PC-3 (cell line): ENCODE results near the gene INVS. TPM values are rescaled to one million over a fixed set of nuclear protein-coding genes. Genes with fewer than 3 reads are reported as not detected.

Experiments used
- ATAC-seq: fragments of 200-7000 bp; cut with Tn5 transposase; 2 replicates; pipeline ENCODE4 v1.9.1; 2020; ENCODE audit warnings: mild to moderate bottlenecking, moderate library complexity
- BruUV-seq: library from RNA; stranded (reverse); fragments of 400-500 nt; replicated peaks from 2 replicates; lab custom pipeline; 2021; lab: Mats Ljungman, UMichigan
- CTCF ChIA-PET: fragments of 300-600 bp; sonication (Branson Sonifier 250); formaldehyde crosslinking; loops from one replicate; lab custom pipeline; 2022; ENCODE audit warnings: antibody characterized with exemption; lab: Charles Lee
- POLR2A ChIA-PET: fragments of 300-600 bp; sonication (Branson Sonifier 250); formaldehyde crosslinking; loops from one replicate; lab custom pipeline; 2022; ENCODE audit warnings: antibody characterized with exemption; ENCODE audit not compliant: unreplicated experiment; lab: Charles Lee
- DNase-seq: peaks from one replicate; pipeline ENCODE4 v3.0.0-alpha.2; 2015
- H2AFZ ChIP-seq: fragments of 300-600 bp; sonication (generic); 2 replicates; pipeline ENCODE4 v1.6.0; 2016; ENCODE audit warnings: antibody characterized with exemption, low read length
- H3F3A ChIP-seq: fragments of 300-600 bp; sonication (generic); one replicate; pipeline ENCODE4 v1.6.0; 2017; ENCODE audit warnings: antibody characterized with exemption, low read length, control low read depth, mild to moderate bottlenecking; ENCODE audit not compliant: unreplicated experiment
- H3K27ac ChIP-seq: fragments of 300-600 bp; sonication (generic); 2 replicates; pipeline ENCODE4 v1.5.1; 2016; ENCODE audit warnings: mild to moderate bottlenecking, low read length
- H3K27me3 ChIP-seq: fragments of 300-600 bp; sonication (generic); 2 replicates; pipeline ENCODE4 v1.6.1; 2016; ENCODE audit warnings: low read length, mixed read lengths
- H3K36me3 ChIP-seq: fragments of 300-600 bp; sonication (generic); 2 replicates; pipeline ENCODE4 v1.6.1; 2016; ENCODE audit warnings: low read depth, mixed run types, low read length, mixed read lengths
- H3K4me1 ChIP-seq: fragments of 300-600 bp; sonication (generic); 2 replicates; pipeline ENCODE4 v1.5.1; 2016; ENCODE audit warnings: low read length; ENCODE audit not compliant: insufficient read depth
- H3K4me2 ChIP-seq: fragments of 300-600 bp; sonication (generic); 2 replicates; pipeline ENCODE4 v1.6.0; 2016; ENCODE audit warnings: low read length
- H3K4me3 ChIP-seq: fragments of 300-600 bp; sonication (generic); 2 replicates; pipeline ENCODE4 v1.5.1; 2016; ENCODE audit warnings: mild to moderate bottlenecking, low read length, mixed read lengths
- H3K79me2 ChIP-seq: fragments of 300-600 bp; sonication (generic); 2 replicates; pipeline ENCODE4 v1.6.1; 2017; ENCODE audit warnings: low read length, mixed read lengths
- H3K9ac ChIP-seq: fragments of 300-600 bp; sonication (generic); 2 replicates; pipeline ENCODE4 v1.6.0; 2016; ENCODE audit warnings: mild to moderate bottlenecking, low read length
- H3K9me2 ChIP-seq: fragments of 300-600 bp; sonication (generic); replicated peaks from 2 replicates; pipeline ENCODE4 v1.6.1; 2016; ENCODE audit warnings: mixed run types, low read length, mixed read lengths
- H3K9me3 ChIP-seq: fragments of 300-600 bp; sonication (generic); 2 replicates; pipeline ENCODE4 v1.6.1; 2016; ENCODE audit warnings: low read length, mixed read lengths
- H4K20me1 ChIP-seq: fragments of 300-600 bp; sonication (generic); 2 replicates; pipeline ENCODE4 v1.6.1; 2016; ENCODE audit warnings: low read length, mixed read lengths
- EZH2 ChIP-seq: fragments of 300-600 bp; sonication (generic); IDR thresholded peaks from one replicate; pipeline ENCODE4 v1.6.1; 2017; ENCODE audit warnings: antibody characterized with exemption, mild to moderate bottlenecking, low read length; ENCODE audit not compliant: unreplicated experiment
- EZH2phosphoT487 ChIP-seq: fragments of 300-600 bp; sonication (generic); IDR thresholded peaks from 2 replicates; pipeline ENCODE4 v1.6.1; 2018; ENCODE audit warnings: mild to moderate bottlenecking, antibody characterized with exemption, low read length, borderline replicate concordance
- intact Hi-C: fragments of 100-400 bp; cut with micrococcal nuclease; formaldehyde crosslinking; loops from 2 replicates; pipeline ENCODE4 v1.9.0; 2023
- total RNA-seq: library from RNA; depleted of rRNA; stranded (reverse); fragments of >200 nt; gene quantifications from 2 replicates; pipeline ENCODE4 v1.2.3, GENCODE V29; 2014
- TF ChIP-seq, protein P1 (sequence below): fragments of 300-600 bp; sonication (generic); conservative IDR thresholded peaks from 2 replicates; pipeline ENCODE4 v1.5.1; 2017; ENCODE audit warnings: antibody characterized with exemption, low read depth, mild to moderate bottlenecking, low read length

INVS gene
- total RNA-seq, 1 experiment from 2014 or later, result 8.9 TPM

DNA sequence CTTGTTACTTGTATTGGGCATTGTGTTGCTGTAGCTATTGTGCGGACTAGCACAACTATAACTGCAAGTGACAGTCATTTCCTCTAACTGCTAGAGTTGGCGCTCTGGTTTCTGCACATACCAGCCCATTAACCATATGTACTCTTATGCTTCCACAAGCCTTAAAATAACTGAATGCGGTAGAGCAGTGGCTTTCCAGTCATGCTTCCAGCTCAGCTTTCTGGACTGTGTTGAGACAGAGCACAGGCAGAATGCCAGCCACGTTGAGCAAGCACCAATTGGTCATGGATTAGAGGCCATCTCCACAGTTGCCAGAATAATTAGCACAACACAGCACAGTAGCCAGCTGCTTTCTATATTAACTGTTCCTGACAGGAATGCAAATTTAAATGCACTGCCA, 12.2 kb downstream of the INVS start:
- no peaks in the 10 kb centered on the region for H3K79me2 ChIP-seq
- no peaks in the 10 kb centered on the region for H3K27me3 ChIP-seq
- H3K27ac ChIP-seq, result no peak overlapping the region
- ChIA-PET POLR2A (no interaction called here), CTCF (no interaction called here)
- BruUV-seq, result no TSS peak
- no peak overlapping the region for H2AFZ ChIP-seq
- no peaks in the 10 kb centered on the region for H3F3A ChIP-seq
- peak; percentile 31; the same call in 1 of the 2 replicates for ATAC-seq
- no peaks in the 10 kb centered on the region for H3K36me3 ChIP-seq
- peak; percentile 58 for DNase-seq
- H3K9ac ChIP-seq, result no peak overlapping the region
- H3K4me1 ChIP-seq, result no peaks in the 10 kb centered on the region
- no peak overlapping the region for H3K4me2 ChIP-seq
- no peaks in the 10 kb centered on the region for H3K9me2 ChIP-seq
- intact Hi-C loops, result no loop called here
- H4K20me1 ChIP-seq, result no peaks in the 10 kb centered on the region
- TF ChIP-seq, protein P1, sequence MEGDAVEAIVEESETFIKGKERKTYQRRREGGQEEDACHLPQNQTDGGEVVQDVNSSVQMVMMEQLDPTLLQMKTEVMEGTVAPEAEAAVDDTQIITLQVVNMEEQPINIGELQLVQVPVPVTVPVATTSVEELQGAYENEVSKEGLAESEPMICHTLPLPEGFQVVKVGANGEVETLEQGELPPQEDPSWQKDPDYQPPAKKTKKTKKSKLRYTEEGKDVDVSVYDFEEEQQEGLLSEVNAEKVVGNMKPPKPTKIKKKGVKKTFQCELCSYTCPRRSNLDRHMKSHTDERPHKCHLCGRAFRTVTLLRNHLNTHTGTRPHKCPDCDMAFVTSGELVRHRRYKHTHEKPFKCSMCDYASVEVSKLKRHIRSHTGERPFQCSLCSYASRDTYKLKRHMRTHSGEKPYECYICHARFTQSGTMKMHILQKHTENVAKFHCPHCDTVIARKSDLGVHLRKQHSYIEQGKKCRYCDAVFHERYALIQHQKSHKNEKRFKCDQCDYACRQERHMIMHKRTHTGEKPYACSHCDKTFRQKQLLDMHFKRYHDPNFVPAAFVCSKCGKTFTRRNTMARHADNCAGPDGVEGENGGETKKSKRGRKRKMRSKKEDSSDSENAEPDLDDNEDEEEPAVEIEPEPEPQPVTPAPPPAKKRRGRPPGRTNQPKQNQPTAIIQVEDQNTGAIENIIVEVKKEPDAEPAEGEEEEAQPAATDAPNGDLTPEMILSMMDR, result no peak
- no peak for TF ChIP-seq EZH2
- TF ChIP-seq EZH2phosphoT487, result no peak
- H3K4me3 ChIP-seq, result no peak overlapping the region
- no peaks in the 10 kb centered on the region for H3K9me3 ChIP-seq

DNA sequence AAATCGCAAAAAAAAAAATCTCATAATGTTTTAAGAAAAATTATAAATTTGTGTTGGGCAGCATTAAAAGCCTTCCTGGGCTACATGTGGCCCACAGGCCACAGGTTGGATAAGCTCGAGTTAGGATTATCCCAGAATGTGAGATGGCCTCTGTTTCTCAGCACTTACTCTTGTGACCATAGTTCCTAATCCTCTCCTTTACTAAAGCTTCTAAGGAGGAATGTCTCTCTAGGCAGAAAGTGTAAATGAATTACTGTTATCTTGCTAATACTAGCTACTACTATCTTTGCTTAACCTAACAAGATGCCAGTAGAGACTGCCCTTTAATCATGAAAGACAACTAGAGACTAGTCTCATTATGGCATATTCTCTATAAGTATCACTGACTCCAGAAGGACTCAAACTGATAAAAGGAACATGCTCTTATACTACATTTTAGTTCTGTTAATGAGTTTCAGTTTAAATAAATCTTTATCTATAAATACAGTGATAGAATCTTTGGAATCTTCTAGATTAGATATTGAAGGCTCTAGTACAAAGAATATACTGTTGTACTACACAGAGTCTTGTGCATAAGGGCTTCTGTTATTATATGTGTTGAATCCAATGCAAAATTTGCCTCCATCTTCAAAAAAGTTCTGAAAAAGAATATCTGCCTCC, 13.8 kb downstream of the INVS start:
- Histone ChIP-seq H3K4me2 (no peak overlapping the region), H3K27me3 (no peaks in the 10 kb centered on the region), H4K20me1 (no peaks in the 10 kb centered on the region), H3F3A (no peaks in the 10 kb centered on the region), H3K36me3 (no peaks in the 10 kb centered on the region), H3K27ac (no peak overlapping the region), H3K9ac (no peak overlapping the region), H3K9me3 (no peaks in the 10 kb centered on the region), H2AFZ (no peak overlapping the region), H3K79me2 (no peaks in the 10 kb centered on the region), H3K4me3 (no peak overlapping the region), H3K4me1 (no peaks in the 10 kb centered on the region), H3K9me2 (no peaks in the 10 kb centered on the region)
- ChIA-PET CTCF (no interaction called here), POLR2A (no interaction called here)
- no TSS peak for BruUV-seq
- intact Hi-C loops, result no loop called here
- TF ChIP-seq, protein P1, result no peak
- TF ChIP-seq EZH2phosphoT487 (no peak), EZH2 (no peak)
- ATAC-seq, result no peak
- DNase-seq, result no peak

DNA sequence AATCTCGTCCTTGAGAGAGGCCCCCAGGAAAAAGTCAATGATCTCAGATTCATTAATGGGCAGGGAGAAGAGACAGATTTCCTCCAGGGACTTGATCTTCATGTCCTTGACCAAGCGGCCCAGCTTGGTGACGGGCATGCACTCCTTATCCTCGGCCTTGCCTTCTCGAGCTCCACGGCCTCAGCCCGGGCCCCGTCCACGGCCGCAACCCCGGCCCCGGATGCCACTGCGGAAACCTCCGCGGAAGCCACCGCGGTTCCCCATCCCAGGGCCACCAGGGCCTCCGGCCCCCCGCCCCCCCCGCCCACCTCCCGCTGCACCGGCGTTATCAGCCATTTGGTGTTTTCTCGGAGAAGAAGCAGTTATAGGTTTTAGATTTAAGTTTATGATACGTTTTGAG, 18.3 kb downstream of the INVS start:
- no peak for DNase-seq
- H2AFZ ChIP-seq, result no peak overlapping the region
- no peak overlapping the region for H3K9ac ChIP-seq
- no peaks in the 10 kb centered on the region for H3K27me3 ChIP-seq
- no peaks in the 10 kb centered on the region for H3K9me2 ChIP-seq
- TF ChIP-seq, protein P1, result no peak
- TF ChIP-seq EZH2phosphoT487 (no peak), EZH2 (no peak)
- BruUV-seq, result no TSS peak
- H3K27ac ChIP-seq, result no peak overlapping the region
- intact Hi-C loops, result no loop called here
- no peak overlapping the region for H3K4me2 ChIP-seq
- no peak for ATAC-seq
- no peaks in the 10 kb centered on the region for H3K79me2 ChIP-seq
- H3K4me1 ChIP-seq, result no peaks in the 10 kb centered on the region
- CTCF ChIA-PET, result no interaction called here
- no peaks in the 10 kb centered on the region for H4K20me1 ChIP-seq
- POLR2A ChIA-PET, result no interaction called here
- H3K36me3 ChIP-seq, result no peaks in the 10 kb centered on the region
- H3K4me3 ChIP-seq, result no peak overlapping the region
- no peaks in the 10 kb centered on the region for H3K9me3 ChIP-seq
- no peaks in the 10 kb centered on the region for H3F3A ChIP-seq
